ENCODE data around the gene NARF. TPM values are rescaled to one million over a fixed set of nuclear protein-coding genes. Genes with fewer than 3 reads are reported as not detected.
"Not testable (repeated sequence)": the region's sequence is repeated elsewhere in the genome, so short reads cannot be mapped to it uniquely, and the experiment has no call there.

NARF gene
- polyA plus RNA-seq, 1 donor (not counting 4 experiments of a cell fraction or from before 2014, with no cell fraction given), result 36.8 TPM

DNA sequence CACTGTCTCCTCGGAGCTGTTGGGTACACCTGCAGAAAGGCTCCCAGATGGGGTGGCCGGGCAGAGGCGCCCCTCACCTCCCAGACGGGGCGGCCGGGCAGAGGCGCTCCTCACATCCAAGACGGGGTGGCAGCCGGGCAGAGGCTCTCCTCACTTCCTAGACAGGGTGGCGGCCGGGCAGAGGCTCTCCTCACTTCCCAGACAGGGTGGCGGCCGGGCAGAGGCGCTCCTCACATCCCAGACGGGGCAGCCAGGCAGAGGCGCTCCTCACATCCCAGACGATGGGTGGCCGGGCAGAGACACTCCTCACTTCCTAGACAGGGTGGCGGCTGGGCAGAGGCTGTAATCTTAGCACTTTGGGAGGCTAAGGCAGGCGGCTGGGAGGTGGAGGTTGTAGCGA lies 4.8 kb upstream of the NARF start:
- DNase-seq (ENCODE audit: low read depth, low spot score); H3K9ac ChIP-seq (ENCODE audit: control insufficient read depth, extremely low read depth, insufficient read depth, low read length); H3K36me3 ChIP-seq (ENCODE audit: control insufficient read depth in 2 of 2, extremely low read depth in 1 of 2, insufficient read depth in 2 of 2, low read length in 2 of 2); H3K27me3 ChIP-seq (ENCODE audit: control insufficient read depth, extremely low read depth, insufficient read depth, low read length); H4K20me1 ChIP-seq (ENCODE audit: control insufficient read depth, extremely low read depth, insufficient read depth, low read length); dilution Hi-C loops (cut with MboI; ENCODE audit: extremely low pct_ligation_motif_present, low sequenced_read_pairs); H3K4me2 ChIP-seq (ENCODE audit: control insufficient read depth, extremely low read depth, insufficient read depth, low read depth, low read length); H3K9me1 ChIP-seq (ENCODE audit: control insufficient read depth, extremely low read depth, insufficient read depth, low read length); H3K27ac ChIP-seq (ENCODE audit: control insufficient read depth, insufficient read depth, low read length); FAIRE-seq; H3K4me3 ChIP-seq (ENCODE audit: control insufficient read depth in 2 of 3, extremely low read depth in 1 of 3, insufficient read depth in 2 of 3, low read depth in 1 of 3, low read length in 3 of 3); H2AFZ ChIP-seq (ENCODE audit: control insufficient read depth, low read length); H3K9me3 ChIP-seq (ENCODE audit: control insufficient read depth, low read depth, low read length): not testable (repeated sequence)
- peaks cover 12% of the 10 kb centered on the region for H3K79me2 ChIP-seq (ENCODE audit: control insufficient read depth, insufficient read depth, low read length)
- peaks cover 24% of the 10 kb centered on the region for H3K4me1 ChIP-seq (ENCODE audit: control insufficient read depth, extremely low read depth, insufficient read depth, low read length)

DNA sequence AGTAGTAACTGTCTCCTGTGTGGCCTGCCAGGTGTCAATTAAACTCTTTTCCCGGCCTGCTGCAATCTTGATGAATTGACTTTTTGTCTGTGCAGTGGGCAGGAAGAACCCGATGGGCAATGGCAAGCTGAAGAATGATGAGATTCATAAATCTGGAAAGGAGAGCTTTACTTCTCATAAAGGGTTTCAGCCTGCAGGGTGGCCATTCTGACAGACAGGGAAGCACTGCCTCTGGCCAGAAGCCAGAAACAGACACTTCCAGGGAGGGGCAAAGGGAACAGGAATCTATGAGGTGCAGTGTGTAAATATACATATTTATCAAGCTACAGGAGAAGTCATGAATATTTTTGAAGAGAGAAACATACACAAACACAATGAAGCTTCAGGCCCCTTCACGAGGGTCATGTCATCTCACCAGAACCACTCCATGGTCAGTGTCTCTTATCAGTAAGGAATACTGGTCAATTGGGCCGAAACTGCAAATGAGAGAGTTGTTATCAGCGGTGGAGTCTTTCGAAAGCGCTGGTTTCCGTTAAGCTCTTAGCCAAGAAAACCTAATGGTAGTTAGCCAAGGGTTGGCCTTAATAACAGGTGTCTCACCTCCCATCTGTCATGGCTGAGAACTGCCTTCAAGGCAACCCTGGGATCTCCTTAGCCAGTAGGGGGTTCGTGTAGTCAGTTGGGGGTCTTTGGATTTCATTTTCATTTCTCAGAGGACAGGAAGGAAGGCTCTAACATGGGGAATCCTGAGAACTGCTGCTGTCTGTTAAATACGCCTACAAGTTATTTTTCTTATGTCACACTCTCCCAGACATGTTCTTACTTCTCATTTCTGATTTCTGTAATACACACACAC lies 1.2 kb upstream of the NARF start:
- Histone ChIP-seq H3K27me3 (ENCODE audit: control insufficient read depth, extremely low read depth, insufficient read depth, low read length) (no peaks in the 10 kb centered on the region), H3K9ac (ENCODE audit: control insufficient read depth, extremely low read depth, insufficient read depth, low read length) (peak overlapping the region; percentile 91), H4K20me1 (ENCODE audit: control insufficient read depth, extremely low read depth, insufficient read depth, low read length) (no peaks in the 10 kb centered on the region), H3K9me1 (ENCODE audit: control insufficient read depth, extremely low read depth, insufficient read depth, low read length) (no peaks in the 10 kb centered on the region), H3K4me3 (ENCODE audit: control insufficient read depth in 2 of 3, extremely low read depth in 1 of 3, insufficient read depth in 2 of 3, low read depth in 1 of 3, low read length in 3 of 3) (peak overlapping the region; percentile 20 to 81 (median 70)), H3K4me1 (ENCODE audit: control insufficient read depth, extremely low read depth, insufficient read depth, low read length) (peaks cover 15% of the 10 kb centered on the region), H3K79me2 (ENCODE audit: control insufficient read depth, insufficient read depth, low read length) (peaks cover 6% of the 10 kb centered on the region), H3K27ac (ENCODE audit: control insufficient read depth, insufficient read depth, low read length) (peak overlapping the region; percentile 90), H3K36me3 (ENCODE audit: control insufficient read depth in 2 of 2, extremely low read depth in 1 of 2, insufficient read depth in 2 of 2, low read length in 2 of 2) (peaks cover 1 to 3% of the 10 kb centered on the region in 2 experiments), H2AFZ (ENCODE audit: control insufficient read depth, low read length) (no peak overlapping the region), H3K4me2 (ENCODE audit: control insufficient read depth, extremely low read depth, insufficient read depth, low read depth, low read length) (peak overlapping the region; percentile 68), H3K9me3 (ENCODE audit: control insufficient read depth, low read depth, low read length) (no peaks in the 10 kb centered on the region)
- FAIRE-seq, result no peak
- no peak for DNase-seq (ENCODE audit: low read depth, low spot score)
- no peak for TF ChIP-seq EZH2 (IDR thresholded peaks at IDR 0.05; ENCODE audit: low read length)
- TF ChIP-seq, protein P1, sequence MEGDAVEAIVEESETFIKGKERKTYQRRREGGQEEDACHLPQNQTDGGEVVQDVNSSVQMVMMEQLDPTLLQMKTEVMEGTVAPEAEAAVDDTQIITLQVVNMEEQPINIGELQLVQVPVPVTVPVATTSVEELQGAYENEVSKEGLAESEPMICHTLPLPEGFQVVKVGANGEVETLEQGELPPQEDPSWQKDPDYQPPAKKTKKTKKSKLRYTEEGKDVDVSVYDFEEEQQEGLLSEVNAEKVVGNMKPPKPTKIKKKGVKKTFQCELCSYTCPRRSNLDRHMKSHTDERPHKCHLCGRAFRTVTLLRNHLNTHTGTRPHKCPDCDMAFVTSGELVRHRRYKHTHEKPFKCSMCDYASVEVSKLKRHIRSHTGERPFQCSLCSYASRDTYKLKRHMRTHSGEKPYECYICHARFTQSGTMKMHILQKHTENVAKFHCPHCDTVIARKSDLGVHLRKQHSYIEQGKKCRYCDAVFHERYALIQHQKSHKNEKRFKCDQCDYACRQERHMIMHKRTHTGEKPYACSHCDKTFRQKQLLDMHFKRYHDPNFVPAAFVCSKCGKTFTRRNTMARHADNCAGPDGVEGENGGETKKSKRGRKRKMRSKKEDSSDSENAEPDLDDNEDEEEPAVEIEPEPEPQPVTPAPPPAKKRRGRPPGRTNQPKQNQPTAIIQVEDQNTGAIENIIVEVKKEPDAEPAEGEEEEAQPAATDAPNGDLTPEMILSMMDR (optimal IDR thresholded peaks at IDR 0.05 in 1 of 3, IDR thresholded peaks at IDR 0.05 in 1 of 3, conservative IDR thresholded peaks at IDR 0.05 in 1 of 3; ENCODE audit: extremely low read depth in 1 of 3, insufficient read depth in 2 of 3, low read length in 3 of 3), result no peak
- dilution Hi-C loops (cut with MboI; ENCODE audit: extremely low pct_ligation_motif_present, low sequenced_read_pairs), result no loop called here

Data from keratinocyte (primary cell).